CD4-positive, alpha-beta T cell (primary cell): Measurements from ENCODE around the gene ZSCAN22. TPM values are rescaled to one million over a fixed set of nuclear protein-coding genes. Genes with fewer than 3 reads are reported as not detected.

Source experiments
- ATAC-seq: fragments of 200-7000 bp; cut with Tn5 transposase; one replicate; pipeline ENCODE4 v1.10.0; 2022; ENCODE audit warnings: mild to moderate bottlenecking; ENCODE audit not compliant: poor library complexity
- CTCF ChIA-PET: fragments of 350-600 bp; sonication (Branson Sonifier 250); formaldehyde crosslinking; loops from one replicate; lab custom pipeline; 2021; ENCODE audit warnings: antibody characterized with exemption, inconsistent platforms; lab: Charles Lee
- POLR2A ChIA-PET: fragments of 350-600 bp; sonication (Branson Sonifier 250); formaldehyde crosslinking; loops from one replicate; lab custom pipeline; 2021; ENCODE audit warnings: antibody characterized with exemption, inconsistent platforms; lab: Charles Lee
- DNase-seq, 14 experiments: peaks; one replicate each; pipeline ENCODE4 v3.0.0-alpha.2; 2013 to 2020; ENCODE audit warnings: mixed read lengths in 2 of 14
- H3K27ac ChIP-seq, 2 donors: one replicate each; pipeline versions ENCODE4 v1.5.1 to v1.7.0; 2013; ENCODE audit warnings: low read length in 2 of 2, low read depth in 1 of 2, mild to moderate bottlenecking in 1 of 2
- H3K27me3 ChIP-seq, 2 experiments: 1 replicate in 1 of 2; 2 replicates in 1 of 2; pipeline versions ENCODE4 v1.6.1 to v1.7.0; 2013; ENCODE audit warnings: low read length in 2 of 2, control low read depth in 1 of 2, mild to moderate bottlenecking in 1 of 2, moderate library complexity in 1 of 2; ENCODE audit not compliant: insufficient read depth in 2 of 2, control insufficient read depth in 1 of 2
- H3K36me3 ChIP-seq: one replicate; pipeline ENCODE4 v1.6.1; 2013; ENCODE audit warnings: low read length, control low read depth; ENCODE audit not compliant: insufficient read depth
- H3K4me1 ChIP-seq: one replicate; pipeline ENCODE4 v1.6.1; 2013; ENCODE audit warnings: low read length, control low read depth; ENCODE audit not compliant: insufficient read depth
- H3K4me3 ChIP-seq: one replicate; pipeline ENCODE4 v1.5.1; 2013; ENCODE audit warnings: mild to moderate bottlenecking, low read length, moderate library complexity
- H3K9me3 ChIP-seq, 2 experiments: 1 replicate in 1 of 2; 2 replicates in 1 of 2; pipeline versions ENCODE4 v1.6.1 to v1.7.0; 2013; ENCODE audit warnings: low read length in 2 of 2, mild to moderate bottlenecking in 2 of 2, control low read depth in 1 of 2, moderate library complexity in 1 of 2; ENCODE audit not compliant: control insufficient read depth in 1 of 2, insufficient read depth in 1 of 2
- H3K27ac Mint-ChIP-seq: one replicate; pipeline ENCODE4 v1.8.0; 2020; ENCODE audit warnings: mixed read lengths
- H3K27me3 Mint-ChIP-seq: one replicate; pipeline ENCODE4 v1.8.0; 2021; ENCODE audit warnings: mixed read lengths
- H3K36me3 Mint-ChIP-seq: one replicate; pipeline ENCODE4 v1.8.0; 2021; ENCODE audit warnings: low read depth, mixed read lengths
- H3K4me1 Mint-ChIP-seq: one replicate; pipeline ENCODE4 v1.8.0; 2021; ENCODE audit warnings: low read depth, mixed read lengths
- H3K4me3 Mint-ChIP-seq: one replicate; pipeline ENCODE4 v1.8.0; 2020; ENCODE audit warnings: mild to moderate bottlenecking, mixed read lengths
- H3K9me3 Mint-ChIP-seq: one replicate; pipeline ENCODE4 v1.8.0; 2020; ENCODE audit warnings: mixed read lengths
- intact Hi-C, 2 experiments: fragments of 100-400 bp; cut with DNase I in 1 of 2; cut with micrococcal nuclease in 1 of 2; formaldehyde crosslinking; loops; one replicate each; pipeline versions ENCODE4 v1.15.1 to v1.9.0; 2023 to 2025; cut with DNase I, micrococcal nuclease
- total RNA-seq, 174 experiments: library from RNA in 2 of 174; stranded (reverse) in 2 of 174; gene quantifications; one replicate each; pipeline ENCODE4 v1.2.3 and lab custom pipeline; 2021 to 2026
- TF ChIP-seq, protein P1 (sequence below): fragments of 200-600 bp; IDR thresholded peaks from one replicate; pipeline ENCODE4 v1.8.0; 2022; ENCODE audit warnings: antibody characterized with exemption, mild to moderate bottlenecking

ZSCAN22 gene
- total RNA-seq, 2 experiments from 2014 or later = 0.77 to 0.81 TPM

DNA sequence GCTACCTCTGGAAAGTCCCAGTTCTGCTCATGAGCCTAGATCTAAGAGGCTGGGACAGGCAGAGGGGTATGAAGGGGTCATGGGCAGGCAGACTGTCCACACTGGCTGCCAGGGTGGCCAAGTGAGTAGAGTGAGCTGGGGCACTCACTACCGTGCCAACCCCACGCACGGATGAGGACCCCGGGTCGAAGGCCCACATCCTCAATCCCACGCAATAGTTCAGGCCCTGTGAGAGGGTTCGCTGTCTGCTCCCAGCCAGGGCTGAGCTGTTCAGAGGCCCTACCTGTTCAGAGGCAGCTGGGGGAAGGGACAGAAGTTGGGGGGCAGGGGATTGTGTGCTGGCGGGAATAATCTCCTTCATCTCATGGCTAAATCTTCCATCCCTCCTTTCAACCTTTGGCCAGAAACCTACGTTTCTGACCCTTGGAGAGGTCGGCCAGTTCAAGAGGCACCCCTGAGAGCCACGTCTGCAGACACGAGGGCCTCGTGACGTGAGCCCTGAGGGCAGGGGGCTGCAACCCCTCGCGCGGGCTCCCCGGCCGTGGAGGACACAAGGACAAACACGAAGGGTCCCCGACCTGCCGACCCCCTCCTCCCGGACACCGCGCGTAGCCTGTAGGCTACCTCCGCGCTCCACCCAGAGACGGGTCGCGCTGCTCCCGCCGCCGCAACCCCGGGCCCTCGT lies 59.2 kb downstream of the ZSCAN22 start:
- TF ChIP-seq, protein P1, sequence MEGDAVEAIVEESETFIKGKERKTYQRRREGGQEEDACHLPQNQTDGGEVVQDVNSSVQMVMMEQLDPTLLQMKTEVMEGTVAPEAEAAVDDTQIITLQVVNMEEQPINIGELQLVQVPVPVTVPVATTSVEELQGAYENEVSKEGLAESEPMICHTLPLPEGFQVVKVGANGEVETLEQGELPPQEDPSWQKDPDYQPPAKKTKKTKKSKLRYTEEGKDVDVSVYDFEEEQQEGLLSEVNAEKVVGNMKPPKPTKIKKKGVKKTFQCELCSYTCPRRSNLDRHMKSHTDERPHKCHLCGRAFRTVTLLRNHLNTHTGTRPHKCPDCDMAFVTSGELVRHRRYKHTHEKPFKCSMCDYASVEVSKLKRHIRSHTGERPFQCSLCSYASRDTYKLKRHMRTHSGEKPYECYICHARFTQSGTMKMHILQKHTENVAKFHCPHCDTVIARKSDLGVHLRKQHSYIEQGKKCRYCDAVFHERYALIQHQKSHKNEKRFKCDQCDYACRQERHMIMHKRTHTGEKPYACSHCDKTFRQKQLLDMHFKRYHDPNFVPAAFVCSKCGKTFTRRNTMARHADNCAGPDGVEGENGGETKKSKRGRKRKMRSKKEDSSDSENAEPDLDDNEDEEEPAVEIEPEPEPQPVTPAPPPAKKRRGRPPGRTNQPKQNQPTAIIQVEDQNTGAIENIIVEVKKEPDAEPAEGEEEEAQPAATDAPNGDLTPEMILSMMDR = no peak
- Mint-ChIP-seq H3K4me1 (peaks cover 52% of the 10 kb centered on the region), H3K27me3 (no peaks in the 10 kb centered on the region), H3K4me3 (peak overlapping the region; percentile 99), H3K36me3 (peaks cover 43% of the 10 kb centered on the region), H3K27ac (peak overlapping the region; percentile 98), H3K9me3 (no peaks in the 10 kb centered on the region)
- Histone ChIP-seq H3K36me3 (peaks cover 22% of the 10 kb centered on the region), H3K27me3 (no peaks in the 10 kb centered on the region), H3K27ac (peak overlapping the region; percentile 93 to 97), H3K9me3 (no peaks in the 10 kb centered on the region), H3K4me3 (peak overlapping the region; percentile 79), H3K4me1 (peaks cover 59% of the 10 kb centered on the region)
- POLR2A ChIA-PET = interaction anchor here (1.4 to 2.3 kb wide), 3 partner anchors 22 to 54 kb away, joined by 3 to 7 read pairs (median 7); partner anchors contain the start of genes ZNF132, ZNF497 and ZNF584
- peak in 3 of 14 experiments; percentile 15 to 55 (median 46) for DNase-seq
- CTCF ChIA-PET = no interaction called here
- no peak for ATAC-seq
- intact Hi-C loops = loop anchor here (2.0 to 5.0 kb wide), 3 partner anchors 55 to 204 kb away; partner anchors contain the start of genes ZNF132 (in 1 of the 2), ZNF274 (in 1 of the 2) and ZNF324 (in 1 of the 2)

DNA sequence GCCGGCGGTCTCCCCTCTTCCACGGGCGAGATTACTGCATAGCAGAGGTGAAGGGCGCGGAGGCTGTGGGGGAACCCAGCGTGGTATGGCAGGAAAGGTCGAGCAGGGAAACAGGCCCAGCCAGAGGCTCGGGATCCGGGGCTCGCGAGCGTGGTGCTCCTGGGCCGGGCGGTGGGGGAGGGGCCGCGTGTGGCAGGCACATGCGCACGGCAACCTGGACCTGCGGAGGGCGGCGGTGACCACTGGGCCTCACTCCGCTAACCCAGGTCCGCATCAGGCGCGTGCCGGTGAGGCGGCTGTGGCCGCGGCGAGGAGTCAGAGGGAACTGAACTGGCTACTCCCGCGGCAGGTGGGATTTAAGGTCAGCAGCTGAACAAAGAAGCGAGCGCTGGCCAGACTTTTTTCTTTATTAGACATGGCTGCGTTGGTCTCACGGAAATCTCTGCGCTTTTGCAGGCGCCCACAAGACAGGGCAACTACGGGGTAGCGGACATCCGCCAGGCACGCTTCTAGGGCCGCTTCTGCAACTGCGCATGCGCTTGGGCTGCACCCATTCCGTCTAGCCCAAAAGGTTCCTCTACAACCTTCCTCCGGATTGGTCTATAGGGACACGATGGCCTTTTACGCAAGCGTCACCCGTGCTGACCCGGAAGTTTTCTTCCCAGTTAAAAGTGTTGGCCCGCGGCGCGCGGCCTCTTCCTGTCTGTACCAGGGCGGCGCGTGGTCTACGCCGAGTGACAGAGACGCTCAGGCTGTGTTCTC lies 60.0 kb downstream of the ZSCAN22 start, which contains the start of gene RPS5:
RPS5 (plus strand) TSS at position 694 of the 762 bp plus-strand sequence. CDS start 869 bp downstream, outside the sequence.
- H3K27ac ChIP-seq = peak within 1 kb of the TSS; percentile 93 to 97
- no peaks in the 10 kb centered on the region for H3K9me3 ChIP-seq
- no peaks in the 10 kb centered on the region for H3K27me3 ChIP-seq
- peak within 1 kb of the TSS; percentile 98 for H3K27ac Mint-ChIP-seq
- intact Hi-C loops = loop anchor here (1.0 to 5.0 kb wide), 7 partner anchors 15 to 204 kb away; partner anchors contain the start of genes ZNF132 (in 2 of the 2), ERVK3-1 (in 1 of the 2), ZNF274 (in 1 of the 2) and ZNF324 (in 1 of the 2)
- TF ChIP-seq, protein P1 = no peak
- peaks cover 44% of the 10 kb centered on the region for H3K36me3 Mint-ChIP-seq
- H3K4me1 Mint-ChIP-seq = peaks cover 47% of the 10 kb centered on the region
- DNase-seq = peak; percentile 90 to 100 (median 95)
- H3K27me3 Mint-ChIP-seq = no peaks in the 10 kb centered on the region
- H3K4me3 Mint-ChIP-seq = peak within 1 kb of the TSS; percentile 99
- CTCF ChIA-PET = no interaction called here
- no peaks in the 10 kb centered on the region for H3K9me3 Mint-ChIP-seq
- peaks cover 27% of the 10 kb centered on the region for H3K36me3 ChIP-seq
- POLR2A ChIA-PET = interaction anchor here (1.1 to 2.3 kb wide), 5 partner anchors 21 to 203 kb away, joined by 3 to 7 read pairs (median 3); partner anchors contain the start of genes ZNF132, ZNF274, ZNF497 and ZNF584
- H3K4me1 ChIP-seq = peaks cover 53% of the 10 kb centered on the region
- peak within 1 kb of the TSS; percentile 79 for H3K4me3 ChIP-seq
- peak; percentile 90 for ATAC-seq
